IMR-90 (cell line): Measurements from ENCODE around the gene ATP13A1. TPM values are rescaled to one million over a fixed set of nuclear protein-coding genes. Genes with fewer than 3 reads are reported as not detected.
A peak's percentile ranks its signal among the peaks of the same experiment; 100 is the strongest.

Experiments used
- ATAC-seq: fragments of 200-7000 bp; cut with Tn5 transposase; 2 replicates; pipeline ENCODE4 v1.9.1; 2020; ENCODE audit warnings: low read depth, mild to moderate bottlenecking, moderate library complexity
- BruUV-seq: library from RNA; stranded (reverse); fragments of 400-500 nt; replicated peaks from 2 replicates; lab custom pipeline; 2021; lab: Mats Ljungman, UMichigan
- CTCF ChIA-PET: fragments of 300-600 bp; formaldehyde crosslinking; extraction: SDS; loops from one replicate; lab custom pipeline; 2021; ENCODE audit warnings: antibody characterized with exemption; lab: Yijun Ruan, JAX
- POLR2A ChIA-PET: fragments of 300-600 bp; sonication (Branson Sonifier 250); formaldehyde crosslinking; loops from one replicate; lab custom pipeline; 2022; ENCODE audit warnings: antibody characterized with exemption; ENCODE audit not compliant: unreplicated experiment; lab: Charles Lee
- DNase-seq: peaks from one replicate; pipeline ENCODE4 v3.0.0; 2013
- H2AFZ ChIP-seq: replicated peaks from 2 replicates; pipeline ENCODE3; 2013; ENCODE audit warnings: low read length, mild to moderate bottlenecking; ENCODE audit not compliant: poor library complexity
- H2AK5ac ChIP-seq: 2 replicates; pipeline ENCODE4 v1.6.1; 2013; ENCODE audit warnings: low read depth, low read length, inconsistent platforms
- H2AK9ac ChIP-seq: replicated peaks from 2 replicates; pipeline ENCODE3; 2013; ENCODE audit warnings: mild to moderate bottlenecking, low read depth, low read length, moderate library complexity; ENCODE audit not compliant: poor library complexity
- H2BK120ac ChIP-seq: 2 replicates; pipeline ENCODE4 v1.6.1; 2013; ENCODE audit warnings: low read depth, low read length, inconsistent platforms
- H2BK15ac ChIP-seq: 3 replicates; pipeline ENCODE4 v1.6.1; 2013; ENCODE audit warnings: low read depth, low read length, inconsistent platforms
- H2BK20ac ChIP-seq: 2 replicates; pipeline ENCODE4 v1.6.1; 2013; ENCODE audit warnings: low read depth, mild to moderate bottlenecking, inconsistent platforms, low read length, moderate library complexity
- H2BK5ac ChIP-seq: 2 replicates; pipeline ENCODE4 v1.6.1; 2013; ENCODE audit warnings: mild to moderate bottlenecking, low read depth, low read length, inconsistent platforms; ENCODE audit not compliant: poor library complexity, severe bottlenecking
- H3K14ac ChIP-seq: replicated peaks from 2 replicates; pipeline ENCODE4 v1.6.1; 2013; ENCODE audit warnings: low read depth, low read length, inconsistent platforms
- H3K18ac ChIP-seq: 2 replicates; pipeline ENCODE4 v1.6.1; 2013; ENCODE audit warnings: low read depth, low read length, control low read depth
- H3K23ac ChIP-seq: 2 replicates; pipeline ENCODE4 v1.6.1; 2013; ENCODE audit warnings: low read depth, low read length, inconsistent platforms
- H3K27ac ChIP-seq: 2 replicates; pipeline ENCODE4 v1.5.1; 2013; ENCODE audit warnings: mild to moderate bottlenecking, control low read depth, low read length; ENCODE audit not compliant: insufficient read depth
- H3K27me3 ChIP-seq: 2 replicates; pipeline ENCODE4 v1.6.1; 2013; ENCODE audit warnings: low read length; ENCODE audit not compliant: control insufficient read depth, insufficient read depth
- H3K36me3 ChIP-seq: 2 replicates; pipeline ENCODE4 v1.6.1; 2013; ENCODE audit warnings: low read length, mixed read lengths; ENCODE audit not compliant: control insufficient read depth, insufficient read depth
- H3K4ac ChIP-seq: 2 replicates; pipeline ENCODE4 v1.6.1; 2013; ENCODE audit warnings: low read depth, low read length, inconsistent platforms
- H3K4me1 ChIP-seq: 2 replicates; pipeline ENCODE4 v1.6.1; 2013; ENCODE audit warnings: low read length, mixed read lengths; ENCODE audit not compliant: control insufficient read depth, insufficient read depth
- H3K4me2 ChIP-seq: 2 replicates; pipeline ENCODE4 v1.6.1; 2013; ENCODE audit warnings: low read depth, mild to moderate bottlenecking, control low read depth, low read length, moderate library complexity
- H3K4me3 ChIP-seq: 2 replicates; pipeline ENCODE4 v1.5.1; 2013; ENCODE audit warnings: low read depth, mild to moderate bottlenecking, control low read depth, low read length, moderate library complexity; ENCODE audit not compliant: insufficient read depth
- H3K56ac ChIP-seq: 2 replicates; pipeline ENCODE4 v1.6.1; 2013; ENCODE audit warnings: low read length, inconsistent platforms; ENCODE audit not compliant: insufficient read depth; ENCODE audit errors: extremely low read depth
- H3K79me1 ChIP-seq, 2 experiments: 2 replicates each; pipeline ENCODE4 v1.6.1; 2013; ENCODE audit warnings: low read length in 2 of 2, inconsistent platforms in 1 of 2, low read depth in 1 of 2
- H3K9ac ChIP-seq: 2 replicates; pipeline ENCODE4 v1.6.1; 2013; ENCODE audit warnings: low read depth, low read length, control low read depth
- H3K9me1 ChIP-seq: 2 replicates; pipeline ENCODE4 v1.6.1; 2013; ENCODE audit warnings: low read length, inconsistent platforms; ENCODE audit not compliant: insufficient read depth
- H3K9me3 ChIP-seq: 2 replicates; pipeline ENCODE4 v1.6.1; 2013; ENCODE audit warnings: low read length; ENCODE audit not compliant: control insufficient read depth, insufficient read depth
- H4K20me1 ChIP-seq: 2 replicates; pipeline ENCODE4 v1.6.1; 2013; ENCODE audit warnings: low read length, inconsistent platforms; ENCODE audit not compliant: insufficient read depth
- H4K5ac ChIP-seq: 2 replicates; pipeline ENCODE4 v1.6.1; 2013; ENCODE audit warnings: mild to moderate bottlenecking, low read depth, low read length, control low read depth
- H4K8ac ChIP-seq, 2 experiments: 2 replicates each; pipeline ENCODE4 v1.6.1; 2013; ENCODE audit warnings: low read depth in 2 of 2, low read length in 2 of 2, control low read depth in 1 of 2, inconsistent platforms in 1 of 2
- H4K91ac ChIP-seq: 2 replicates; pipeline ENCODE4 v1.6.1; 2013; ENCODE audit warnings: low read depth, low read length, inconsistent platforms; ENCODE audit not compliant: insufficient read depth
- CEBPB ChIP-seq: IDR thresholded peaks from 2 replicates; pipeline ENCODE4 v1.6.1; 2012; ENCODE audit warnings: low read depth, low read length, improper control_type of control experiment
- RAD21 ChIP-seq: IDR thresholded peaks from 2 replicates; pipeline ENCODE4 v1.6.1; 2012; ENCODE audit warnings: low read length, improper control_type of control experiment
- SMC3 ChIP-seq: fragments of 150-350 bp; IDR thresholded peaks from 2 replicates; pipeline ENCODE4 v1.6.1; 2016; ENCODE audit warnings: low read depth, mild to moderate bottlenecking, antibody characterized with exemption, low read length, moderate library complexity
- WGBS, 2 experiments: methylation state at CpG; one replicate each; pipeline versions ENCODE4 v1.1.5 to v1.1.7; 2013; ENCODE audit warnings: missing lambda C conversion rate in 2 of 2; ENCODE audit not compliant: insufficient read length in 1 of 2; ENCODE audit errors: extremely low coverage in 2 of 2; 5-methylcytosine and 5-hydroxymethylcytosine counted together
- dilution Hi-C: fragments of 300-500 bp; cut with HindIII; formaldehyde crosslinking; loops from one replicate; pipeline ENCODE4 v1.14.3; 2018; ENCODE audit warnings: low sequenced_read_pairs; ENCODE audit not compliant: unreplicated experiment
- in situ Hi-C: fragments of 300-500 bp; cut with MboI; formaldehyde crosslinking; loops from 3 replicates; pipeline ENCODE4 v1.14.3; 2019; ENCODE audit warnings: low sequenced_read_pairs, inconsistent platforms, mixed read lengths
- intact Hi-C: fragments of 100-400 bp; cut with micrococcal nuclease; formaldehyde crosslinking; loops from 2 replicates; pipeline ENCODE4 v1.10.0; 2022
- polyA plus RNA-seq, 3 experiments: library from polyadenylated mRNA; depleted of rRNA; stranded (reverse); fragments of >200 nt; gene quantifications; 2 replicates each; pipeline ENCODE4 v1.2.3, GENCODE V29; 2012; ENCODE audit warnings: low replicate concordance in 1 of 3
- total RNA-seq: library from RNA; depleted of rRNA; stranded (reverse); fragments of >200 nt; gene quantifications from 2 replicates; pipeline ENCODE4 v1.2.3, GENCODE V29; 2012
- TF ChIP-seq, protein P1 (sequence below): conservative IDR thresholded peaks from 2 replicates; pipeline ENCODE4 v1.5.1; 2012; ENCODE audit warnings: mild to moderate bottlenecking, low read depth, low read length, improper control_type of control experiment

Gene ATP13A1
- total and polyA plus RNA-seq, 2 of the 4 experiments (the other 2 are of a cell fraction): 13.3 to 43.8 TPM

DNA sequence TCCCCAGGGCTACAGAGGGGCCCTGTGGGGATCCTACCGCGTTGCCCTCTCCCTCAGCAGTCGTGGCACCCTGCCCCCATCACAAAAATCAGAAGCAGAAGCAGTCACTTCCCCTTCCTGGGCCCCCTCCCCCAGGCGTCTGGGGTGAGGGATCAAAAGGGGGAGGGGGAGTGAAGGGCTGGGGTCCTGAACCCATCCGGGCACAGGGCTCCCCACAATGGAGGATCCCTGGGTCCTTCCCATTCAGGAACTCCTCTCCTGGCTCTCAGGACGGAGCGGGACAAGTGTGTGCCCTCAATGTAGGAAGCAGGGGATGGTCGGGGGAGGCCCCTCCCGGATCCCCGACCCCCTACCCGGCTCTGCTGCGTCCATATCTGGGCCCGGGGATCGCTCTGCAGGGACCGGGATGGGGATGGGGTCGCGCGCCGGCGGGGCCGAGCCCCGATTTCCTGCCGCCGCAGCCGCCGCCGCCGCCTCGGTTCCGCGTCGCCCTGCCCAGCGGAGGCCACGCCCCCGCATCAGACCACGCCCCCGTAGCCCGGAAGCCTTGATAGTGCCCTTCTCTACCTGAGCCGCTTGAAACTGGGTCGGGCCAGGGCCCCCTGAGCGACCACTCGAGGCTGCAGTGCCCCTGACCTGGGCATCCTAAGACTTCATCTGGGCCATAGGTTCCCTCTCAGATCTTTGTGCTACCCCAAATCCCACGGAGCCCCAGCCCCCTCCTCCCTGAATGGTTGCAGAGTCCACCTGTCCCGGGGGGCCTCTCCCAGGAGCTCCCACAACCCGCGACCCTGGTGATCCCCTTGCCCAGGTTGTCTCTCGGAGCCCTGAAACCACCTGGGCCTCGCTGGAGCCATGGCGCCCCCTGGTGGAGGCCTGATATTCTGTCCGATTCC is 20.1 kb downstream of the ATP13A1 start, which contains the start of gene GMIP:
GMIP (minus strand) TSS at position 500 of the 896 bp plus-strand sequence; CDS start at position 372, 128 bp downstream.
- Histone ChIP-seq H2BK5ac (peak within 1 kb of the TSS; percentile 18), H3K4me2 (peak within 1 kb of the TSS; percentile 91), H3K4me3 (peak within 1 kb of the TSS; percentile 69), H4K20me1 (0 out of 2 replicates have a peak, but pooled peaks cover 3% of the 10 kb centered on the region), H2AFZ (peak within 1 kb of the TSS; percentile 94), H4K91ac (no peak within 1 kb of the TSS; the same call in 1 of the 2 replicates), H3K9me1 (peaks cover 3% of the 10 kb centered on the region; the same call in 1 of the 2 replicates), H2AK9ac (peak within 1 kb of the TSS; percentile 94), H3K56ac (peak within 1 kb of the TSS; percentile 41; the same call in 1 of the 2 replicates), H2AK5ac (peak within 1 kb of the TSS; percentile 79), H3K9ac (peak within 1 kb of the TSS; percentile 73), H4K5ac (0 out of 2 replicates have a peak within 1 kb of the TSS, but pooled peaks have one; percentile 29), H3K27me3 (no peaks in the 10 kb centered on the region), H2BK120ac (no peak within 1 kb of the TSS), H2BK20ac (no peak within 1 kb of the TSS), H2BK15ac (no peak within 1 kb of the TSS), H3K9me3 (no peaks in the 10 kb centered on the region), H3K4me1 (0 out of 2 replicates have a peak, but pooled peaks cover 2% of the 10 kb centered on the region), H3K18ac (no peak within 1 kb of the TSS), H3K27ac (peak within 1 kb of the TSS; percentile 37), H3K36me3 (peaks cover 29% of the 10 kb centered on the region), H4K8ac (peak within 1 kb of the TSS; percentile 20 to 49; a peak in 1 of 4 replicates), H3K4ac (peak within 1 kb of the TSS; percentile 73), H3K79me1 (peaks cover 3 to 19% of the 10 kb centered on the region in 2 experiments), H3K14ac (peak within 1 kb of the TSS; percentile 67), H3K23ac (peak within 1 kb of the TSS; percentile 84)
- ChIA-PET CTCF (interaction anchor here (0.9 to 1.7 kb wide), 4 partner anchors 10 to 114 kb away, joined by 3 to 11 read pairs (median 4); no protein-coding TSS in a partner anchor), POLR2A (no interaction called here)
- dilution Hi-C loops: no loop called here
- TF ChIP-seq CEBPB: no peak
- peak; percentile 88 for TF ChIP-seq RAD21
- TF ChIP-seq, protein P1, sequence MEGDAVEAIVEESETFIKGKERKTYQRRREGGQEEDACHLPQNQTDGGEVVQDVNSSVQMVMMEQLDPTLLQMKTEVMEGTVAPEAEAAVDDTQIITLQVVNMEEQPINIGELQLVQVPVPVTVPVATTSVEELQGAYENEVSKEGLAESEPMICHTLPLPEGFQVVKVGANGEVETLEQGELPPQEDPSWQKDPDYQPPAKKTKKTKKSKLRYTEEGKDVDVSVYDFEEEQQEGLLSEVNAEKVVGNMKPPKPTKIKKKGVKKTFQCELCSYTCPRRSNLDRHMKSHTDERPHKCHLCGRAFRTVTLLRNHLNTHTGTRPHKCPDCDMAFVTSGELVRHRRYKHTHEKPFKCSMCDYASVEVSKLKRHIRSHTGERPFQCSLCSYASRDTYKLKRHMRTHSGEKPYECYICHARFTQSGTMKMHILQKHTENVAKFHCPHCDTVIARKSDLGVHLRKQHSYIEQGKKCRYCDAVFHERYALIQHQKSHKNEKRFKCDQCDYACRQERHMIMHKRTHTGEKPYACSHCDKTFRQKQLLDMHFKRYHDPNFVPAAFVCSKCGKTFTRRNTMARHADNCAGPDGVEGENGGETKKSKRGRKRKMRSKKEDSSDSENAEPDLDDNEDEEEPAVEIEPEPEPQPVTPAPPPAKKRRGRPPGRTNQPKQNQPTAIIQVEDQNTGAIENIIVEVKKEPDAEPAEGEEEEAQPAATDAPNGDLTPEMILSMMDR: peak; percentile 80
- TF ChIP-seq SMC3: peak; percentile 87
- 6% methylated on average over 18 of the region's 50 CpGs; no CpG with 5 or more reads in 1 of the 2 experiments for whole genome bisulfite sequencing, 2 experiments
- no TSS peak for BruUV-seq
- peak; percentile 89 for ATAC-seq
- DNase-seq: peak; percentile 29
- intact Hi-C loops: loop anchor here (1.0 to 5.0 kb wide), 2 partner anchors 91 to 111 kb away; no protein-coding TSS in a partner anchor
- in situ Hi-C loops: loop anchor here (5.0 to 25.0 kb wide), 2 partner anchors 106 to 256 kb away; partner anchors contain the start of gene CILP2
